SW480 (cell line): ENCODE measurements around the gene PCBP3.
"Not testable (repeated sequence)": the region's sequence is repeated elsewhere in the genome, so short reads cannot be mapped to it uniquely, and the experiment has no call there.

ENCODE experiments used
- DNase-seq: peaks from one replicate; pipeline ENCODE4 v3.0.0-alpha.2; 2016; ENCODE audit warnings: low spot score

PCBP3 gene

GRCh38 chr21:45845063-45845769 is 201.7 kb downstream of the PCBP3 start:
- DNase-seq = no peak

GRCh38 chr21:45845770-45846090 is 202.2 kb downstream of the PCBP3 start:
- no peak for DNase-seq

- no peak for DNase-seq
Observed at GRCh38 chr21:45846373-45847160, 203.0 kb downstream of the PCBP3 start.

GRCh38 chr21:45847870-45848269 is 204.3 kb downstream of the PCBP3 start:
- DNase-seq = no peak

DNA sequence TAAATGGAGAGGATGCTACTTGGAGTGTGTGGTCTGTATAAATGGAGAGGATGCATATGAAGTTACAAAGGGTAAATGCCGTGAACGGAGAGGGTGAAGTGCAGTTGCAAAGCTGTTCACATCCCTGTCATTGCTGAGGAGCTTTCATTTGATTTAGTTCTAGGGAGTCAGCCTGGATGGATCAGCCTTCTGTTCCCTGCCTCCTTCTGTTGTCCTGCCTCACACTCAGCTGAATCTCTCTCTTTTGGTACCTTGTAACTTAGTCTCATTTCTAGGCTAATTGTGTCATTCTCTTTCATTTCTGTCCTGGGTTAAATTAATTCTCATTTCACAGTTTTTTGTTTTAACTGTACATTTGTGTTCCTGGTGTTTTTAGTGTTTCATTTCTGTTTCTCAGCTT is 204.8 kb downstream of the PCBP3 start:
- no peak for DNase-seq

DNA sequence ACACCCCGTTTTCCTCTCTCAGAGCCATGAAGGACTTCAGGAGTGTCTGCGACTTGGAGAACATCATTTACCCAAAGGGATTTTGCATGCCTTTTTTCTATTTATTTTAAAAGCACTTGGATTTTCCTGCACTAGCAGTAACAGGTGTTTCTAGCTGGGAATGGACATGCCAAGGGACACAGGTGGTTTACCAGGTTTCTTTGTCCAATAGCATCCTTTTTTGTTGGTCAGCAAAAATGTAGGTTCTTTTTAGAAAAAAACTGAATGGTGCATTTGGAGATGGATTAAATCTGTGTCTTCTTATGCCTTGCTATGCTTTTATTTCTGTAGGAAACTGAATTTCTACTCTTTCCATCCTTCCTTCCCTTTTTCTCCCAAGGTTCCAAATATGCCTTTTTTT is 205.3 kb downstream of the PCBP3 start:
- DNase-seq = no peak

DNA sequence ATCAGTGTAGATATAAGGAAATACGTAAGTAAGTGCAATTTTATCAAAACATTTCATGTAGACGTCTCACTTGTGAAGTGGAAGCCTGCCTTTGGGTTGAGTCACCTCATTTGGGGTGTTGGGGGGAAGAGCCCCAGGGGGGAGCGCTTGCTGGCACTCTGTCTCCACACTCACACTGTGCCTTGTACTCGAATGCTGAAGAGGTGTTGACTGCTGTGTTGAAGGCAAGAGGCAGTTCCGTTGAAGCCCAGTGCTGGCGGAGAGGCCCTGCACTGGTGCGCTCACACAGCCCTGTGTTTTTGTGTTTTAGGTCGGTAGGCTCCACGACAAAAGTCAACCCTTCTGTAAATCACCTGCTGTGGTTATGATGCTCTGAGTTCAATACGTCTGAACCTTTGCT is 206.1 kb downstream of the PCBP3 start:
- DNase-seq = no peak

- no peak for DNase-seq
Observed at GRCh38 chr21:45850181-45850580, 206.7 kb downstream of the PCBP3 start.

GRCh38 chr21:45852386-45852785 is 208.9 kb downstream of the PCBP3 start:
- not testable (repeated sequence) for DNase-seq

GRCh38 chr21:45852886-45853400 is 209.4 kb downstream of the PCBP3 start:
- no peak for DNase-seq

GRCh38 chr21:45853703-45854342 is 210.3 kb downstream of the PCBP3 start:
- DNase-seq = peak; percentile 85

GRCh38 chr21:45854690-45855247 is 211.2 kb downstream of the PCBP3 start:
- DNase-seq = no peak

GRCh38 chr21:45855248-45855811 is 211.8 kb downstream of the PCBP3 start:
- DNase-seq = no peak

GRCh38 chr21:45856442-45856841 is 212.9 kb downstream of the PCBP3 start:
- no peak for DNase-seq

DNA sequence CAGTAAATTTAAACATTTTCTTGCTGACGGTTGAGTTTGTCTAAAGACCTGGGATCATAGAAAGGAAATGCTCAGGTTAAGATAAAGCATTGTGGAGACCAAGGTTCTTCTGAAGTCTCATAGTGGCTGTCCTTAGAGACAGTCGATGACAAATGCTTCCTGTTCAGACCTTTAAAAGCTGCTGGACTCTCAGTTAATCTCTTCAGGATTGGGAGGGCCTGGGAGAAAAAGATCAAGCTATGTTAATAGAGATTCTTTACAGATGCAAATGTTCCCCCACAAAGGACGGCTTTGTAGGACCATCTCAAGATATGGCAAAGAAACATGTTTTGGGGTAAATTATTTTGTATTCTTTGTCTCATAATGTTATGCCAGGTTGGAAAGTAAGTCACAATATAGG is 213.4 kb downstream of the PCBP3 start:
- no peak for DNase-seq

DNA sequence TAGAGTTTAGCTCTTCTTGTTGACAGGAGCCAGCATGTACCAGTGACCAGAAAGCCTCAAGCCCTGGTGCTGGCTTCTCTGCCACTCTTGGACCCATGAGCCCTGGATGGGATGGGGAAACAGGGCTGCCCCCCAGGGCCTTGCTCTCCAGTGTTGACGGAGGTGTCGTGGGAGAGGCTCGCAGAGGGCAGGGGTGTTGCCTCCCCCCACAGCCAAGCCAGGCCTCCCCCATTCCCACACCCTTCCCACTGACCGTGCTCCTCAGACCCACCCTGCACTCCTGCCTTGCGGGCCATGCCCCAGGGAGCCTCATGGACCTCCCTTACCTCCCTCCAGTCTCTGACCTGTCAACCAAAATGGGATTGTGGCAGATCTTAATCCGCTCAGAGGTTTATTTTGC is 214.2 kb downstream of the PCBP3 start:
- DNase-seq = no peak

- DNase-seq = no peak
Observed at GRCh38 chr21:45858180-45858579, 214.7 kb downstream of the PCBP3 start.

GRCh38 chr21:45859041-45859761 is 215.7 kb downstream of the PCBP3 start:
- DNase-seq = no peak

- DNase-seq = no peak
Observed at GRCh38 chr21:45859762-45860357, 216.3 kb downstream of the PCBP3 start.

DNA sequence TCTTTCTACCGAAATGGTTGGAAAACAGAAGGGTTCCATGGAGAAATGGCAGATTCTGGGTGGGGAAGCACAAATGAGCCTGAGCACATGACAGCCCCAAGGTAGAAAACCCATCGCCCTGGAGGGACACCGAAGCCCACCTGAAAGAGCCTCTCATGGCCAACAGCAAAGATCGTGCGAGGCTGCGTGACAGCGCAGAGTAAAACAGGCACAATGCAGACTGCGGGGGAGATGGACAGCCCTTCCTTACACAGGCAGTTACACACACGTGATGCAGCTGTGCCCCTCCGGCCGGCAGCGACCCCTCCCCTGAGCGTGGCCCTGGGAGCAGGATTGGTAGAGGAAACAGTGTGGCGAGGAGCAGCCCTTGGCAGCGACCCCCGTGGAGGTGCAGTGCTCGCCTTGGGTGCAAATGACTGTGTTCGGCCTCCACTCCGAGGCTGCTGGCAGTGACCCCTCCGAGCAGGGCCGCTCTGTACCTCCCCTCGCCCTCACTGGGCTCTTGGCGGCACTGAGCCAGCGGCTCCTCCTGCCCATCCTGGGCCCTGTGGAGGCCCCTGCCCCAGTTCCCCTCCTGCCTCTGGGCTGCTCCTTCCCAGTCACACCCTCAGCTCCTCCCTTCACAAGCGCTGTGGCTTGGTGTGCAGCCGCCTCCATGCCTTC is 217.1 kb downstream of the PCBP3 start:
- no peak for DNase-seq
